Activated CD8-positive, alpha-beta memory T cell treated with anti-CD3 and anti-CD28 coated beads for 24 hours (primary cell): ENCODE measurements around the gene LRR1.
"Not testable (repeated sequence)": the region's sequence is repeated elsewhere in the genome, so short reads cannot be mapped to it uniquely, and the experiment has no call there.

ENCODE experiments used
- DNase-seq: peaks from one replicate; pipeline ENCODE4 v3.0.0-alpha.2; 2020

LRR1 gene

GRCh38 chr14:49586673-49587460, 11.9 kb upstream of the LRR1 start:
- DNase-seq: peak; percentile 84

DNA sequence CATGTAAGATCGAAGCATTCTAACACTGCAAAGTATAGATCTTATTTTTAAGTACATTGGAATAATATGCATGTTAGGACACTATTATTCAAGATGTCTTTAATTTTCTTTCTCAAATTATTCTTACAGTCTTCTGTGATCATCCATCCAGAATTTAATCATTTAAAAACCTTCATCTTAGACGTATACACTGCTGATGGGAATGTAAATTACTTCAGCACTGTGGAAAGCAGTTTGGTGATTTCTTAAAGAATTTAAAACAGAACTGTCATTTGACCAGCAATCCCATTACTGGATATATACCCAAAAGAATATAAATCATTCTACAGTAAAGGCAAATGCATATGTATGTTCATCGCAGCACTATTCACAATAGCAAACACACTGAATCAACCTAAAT, 9.4 kb upstream of the LRR1 start:
- DNase-seq: no peak

GRCh38 chr14:49593016-49593415, 5.7 kb upstream of the LRR1 start:
- no peak for DNase-seq

DNA sequence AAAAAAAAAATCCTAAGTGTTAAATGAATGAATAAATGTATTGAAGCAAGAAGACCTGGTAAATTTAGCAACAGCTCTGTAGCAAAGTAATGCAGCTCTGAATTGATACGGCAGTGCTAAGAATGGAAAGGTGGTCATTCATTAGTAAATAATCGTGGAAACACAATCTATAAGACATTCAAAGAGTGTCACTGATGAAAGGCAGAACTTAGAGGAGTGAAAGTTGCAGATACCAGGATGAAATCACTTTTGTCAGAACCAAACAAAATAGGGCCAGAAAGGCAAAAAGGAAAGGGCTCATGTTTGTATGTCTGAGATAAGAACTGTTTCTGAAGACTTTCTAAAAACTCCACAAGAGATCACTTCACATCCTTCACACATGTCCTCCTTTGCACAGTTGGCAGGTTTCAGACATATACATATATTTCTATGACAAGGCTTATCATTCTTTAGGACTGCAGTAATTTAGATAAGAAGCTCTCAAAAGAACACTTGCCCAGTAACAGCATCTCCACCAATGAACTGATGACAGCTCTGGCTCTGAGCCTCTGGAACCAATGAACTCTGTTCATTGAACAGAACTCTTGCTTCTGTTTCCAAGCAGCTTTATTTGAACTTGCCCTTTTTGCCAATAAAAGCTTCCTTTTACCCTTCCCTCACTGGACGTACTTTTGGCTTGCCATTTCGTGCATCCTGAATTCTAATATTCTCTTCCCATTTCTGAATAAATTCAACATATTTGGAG, 4.2 kb upstream of the LRR1 start:
- no peak for DNase-seq

DNA sequence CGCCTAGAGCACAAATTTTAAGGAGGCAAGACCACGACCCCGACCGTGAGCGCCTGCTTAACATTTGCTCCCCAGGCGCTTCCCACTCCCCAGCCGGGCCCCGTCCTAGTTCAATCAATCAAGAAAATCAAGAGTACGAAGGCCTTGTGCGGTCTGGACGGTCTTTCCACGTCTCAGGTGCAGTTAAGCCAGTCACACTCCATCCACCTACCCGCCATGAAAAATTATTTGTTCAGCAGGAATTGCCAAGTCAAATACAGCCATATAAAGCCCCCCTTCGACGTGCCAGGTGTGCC, 603 bp upstream of the LRR1 start:
- DNase-seq: no peak

- no peak for DNase-seq
Measured at GRCh38 chr14:49607583-49607982, 8.8 kb downstream of the LRR1 start.

GRCh38 chr14:49612251-49612650, 13.5 kb downstream of the LRR1 start:
- no peak for DNase-seq

GRCh38 chr14:49612671-49613070, 13.9 kb downstream of the LRR1 start:
- DNase-seq: no peak

DNA sequence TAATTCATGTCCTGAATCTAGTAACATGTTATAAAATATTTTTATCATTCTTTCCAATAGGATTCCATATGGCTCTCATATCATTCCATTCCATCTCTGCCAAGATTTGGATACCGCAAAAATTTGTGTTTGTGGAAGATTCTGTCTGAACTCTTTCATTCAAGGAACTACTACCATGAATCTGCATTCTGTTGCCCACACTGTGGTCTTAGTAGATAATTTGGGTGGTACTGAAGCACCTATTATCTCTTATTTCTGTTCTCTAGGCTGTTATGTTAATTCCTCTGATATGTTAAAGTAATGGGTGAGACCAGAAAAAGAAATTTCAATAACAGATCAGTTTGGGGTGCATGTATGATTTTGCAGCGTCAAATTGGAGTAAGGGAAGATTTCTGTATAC, 15.5 kb downstream of the LRR1 start:
- DNase-seq: no peak

DNA sequence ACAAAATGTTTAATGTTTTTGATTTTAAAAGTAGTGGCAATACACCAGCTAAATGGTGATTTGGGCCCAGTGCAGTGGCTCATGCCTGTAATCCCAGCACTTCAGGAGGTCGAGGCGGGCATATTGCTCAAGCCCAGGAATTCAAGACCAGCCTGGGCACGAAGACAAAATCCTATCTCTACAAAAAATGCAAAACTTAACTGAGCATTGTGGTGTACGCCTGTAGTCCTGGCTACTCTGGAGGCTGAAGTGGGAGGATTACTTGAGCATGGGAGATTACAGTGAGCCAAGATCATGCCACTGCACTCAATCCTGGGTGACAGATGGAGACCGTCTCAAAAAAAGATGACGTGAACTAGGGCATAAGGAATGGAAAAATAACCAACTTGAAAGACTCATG, 17.0 kb downstream of the LRR1 start:
- DNase-seq: no peak

DNA sequence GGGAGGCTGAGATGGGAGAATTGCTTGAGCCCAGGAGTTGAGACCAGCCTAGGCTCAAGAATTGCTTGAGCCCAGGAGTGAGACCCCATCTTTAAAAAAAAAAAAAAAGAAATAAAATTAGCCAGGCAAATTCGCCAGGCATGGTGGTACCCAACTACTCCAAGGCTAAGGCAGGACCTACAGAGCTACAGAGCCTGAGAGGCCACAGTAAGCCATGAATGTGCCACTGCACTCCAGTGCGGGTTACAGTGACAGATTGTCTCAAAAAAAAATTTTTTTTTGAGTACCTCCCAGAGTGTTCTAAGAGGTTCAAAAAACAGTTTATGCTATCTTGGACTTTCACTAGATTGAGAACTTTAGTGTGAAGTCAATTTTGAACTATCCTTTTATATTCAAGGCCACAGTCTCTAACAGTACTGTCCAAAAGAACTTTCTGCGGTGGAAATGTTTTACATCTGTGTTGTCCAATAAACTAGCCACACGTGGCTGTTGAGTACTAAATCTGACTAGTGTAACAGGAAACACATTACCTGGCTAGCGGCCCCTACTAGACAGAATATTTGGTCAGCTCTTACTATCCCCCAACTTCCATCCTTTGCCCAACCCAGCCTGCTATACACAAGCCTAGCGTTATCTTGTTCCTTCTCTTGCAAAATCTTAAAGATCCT, 19.2 kb downstream of the LRR1 start:
- DNase-seq: no peak

DNA sequence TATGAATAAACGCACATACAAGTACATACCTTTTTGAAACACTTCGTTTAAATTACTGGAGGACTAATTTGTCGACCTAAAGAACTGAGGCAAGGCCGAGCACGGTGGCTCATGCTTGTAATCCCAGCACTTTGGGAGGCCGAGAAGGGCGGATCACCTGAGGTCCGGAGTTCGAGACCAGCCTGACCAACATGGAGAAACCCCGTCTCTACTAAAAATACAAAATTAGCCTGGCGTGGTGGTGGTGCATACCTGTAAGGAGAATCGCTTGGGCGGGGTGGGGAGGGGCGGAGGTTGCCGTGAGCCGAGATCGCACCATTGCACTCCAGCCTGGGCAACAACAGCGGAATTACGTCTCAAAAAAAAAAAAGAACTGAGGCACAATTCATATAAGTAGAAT, 20.5 kb downstream of the LRR1 start:
- DNase-seq: not testable (repeated sequence)

DNA sequence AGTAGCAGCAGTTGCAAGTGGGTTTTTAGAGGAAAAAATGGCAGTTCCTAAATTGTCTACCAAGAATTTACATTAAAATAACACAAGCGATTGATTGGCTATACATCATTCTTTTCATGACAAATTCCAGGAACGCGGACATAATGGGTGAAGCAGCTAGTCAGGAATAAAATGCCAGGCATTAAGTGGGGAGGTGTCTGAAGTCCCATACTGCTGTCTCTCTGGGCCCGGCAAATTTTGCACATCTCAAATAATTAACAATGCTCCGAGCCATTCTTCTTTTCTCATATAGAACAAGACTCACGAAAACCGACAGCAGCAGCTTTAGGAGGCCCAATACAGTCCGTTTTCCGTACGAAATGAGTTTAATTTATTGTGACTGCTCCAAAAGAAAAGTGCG, 21.0 kb downstream of the LRR1 start:
- no peak for DNase-seq

GRCh38 chr14:49620182-49621113, 21.7 kb downstream of the LRR1 start, which contains the start of the genes MGAT2 and RPL36AL:
Gene MGAT2 (plus strand): TSS chr14:49620799. CDS start chr14:49621269, 470 bp downstream.
Gene RPL36AL (minus strand): TSS chr14:49620626. CDS start chr14:49619104, 1,522 bp downstream.
- peak; percentile 97 for DNase-seq

DNA sequence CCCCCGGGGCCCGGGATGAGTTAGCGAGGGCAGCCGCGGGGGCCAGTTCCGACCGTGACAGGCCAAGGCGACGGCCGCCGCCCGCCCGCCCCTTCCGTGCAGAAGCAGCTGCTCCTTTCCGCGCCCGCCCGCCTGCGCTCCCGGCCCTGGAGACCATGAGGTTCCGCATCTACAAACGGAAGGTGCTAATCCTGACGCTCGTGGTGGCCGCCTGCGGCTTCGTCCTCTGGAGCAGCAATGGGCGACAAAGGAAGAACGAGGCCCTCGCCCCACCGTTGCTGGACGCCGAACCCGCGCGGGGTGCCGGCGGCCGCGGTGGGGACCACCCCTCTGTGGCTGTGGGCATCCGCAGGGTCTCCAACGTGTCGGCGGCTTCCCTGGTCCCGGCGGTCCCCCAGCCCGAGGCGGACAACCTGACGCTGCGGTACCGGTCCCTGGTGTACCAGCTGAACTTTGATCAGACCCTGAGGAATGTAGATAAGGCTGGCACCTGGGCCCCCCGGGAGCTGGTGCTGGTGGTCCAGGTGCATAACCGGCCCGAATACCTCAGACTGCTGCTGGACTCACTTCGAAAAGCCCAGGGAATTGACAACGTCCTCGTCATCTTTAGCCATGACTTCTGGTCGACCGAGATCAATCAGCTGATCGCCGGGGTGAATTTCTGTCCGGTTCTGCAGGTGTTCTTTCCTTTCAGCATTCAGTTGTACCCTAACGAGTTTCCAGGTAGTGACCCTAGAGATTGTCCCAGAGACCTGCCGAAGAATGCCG, 22.6 kb downstream of the LRR1 start:
- no peak for DNase-seq

GRCh38 chr14:49622022-49622607, 23.4 kb downstream of the LRR1 start:
- DNase-seq: no peak

DNA sequence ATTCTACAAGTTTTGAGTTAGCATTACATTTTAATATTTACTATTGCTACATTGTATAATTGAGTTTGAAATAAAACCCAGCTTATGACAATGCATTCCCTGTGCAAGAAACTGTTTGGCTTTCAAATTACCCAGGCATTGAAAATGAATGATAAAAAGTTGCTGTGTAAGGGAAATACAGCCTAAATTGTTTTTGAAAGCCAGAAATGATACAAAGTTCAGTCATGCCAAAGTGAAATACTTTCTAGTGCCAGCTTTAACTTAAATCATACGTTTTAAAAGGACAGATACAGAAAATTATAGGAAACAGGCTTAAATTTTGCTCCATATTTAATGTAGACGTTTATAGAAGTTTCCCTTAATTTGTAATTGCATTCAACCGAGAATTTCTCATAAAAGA, 24.6 kb downstream of the LRR1 start:
- no peak for DNase-seq

- DNase-seq: no peak
Measured at GRCh38 chr14:49623941-49624839, 25.4 kb downstream of the LRR1 start.

GRCh38 chr14:49633640-49634546, 35.2 kb downstream of the LRR1 start:
- DNase-seq: peak; percentile 96
